Panc1 (cell line): ENCODE measurements around the gene CCNK. TPM values are rescaled to one million over a fixed set of nuclear protein-coding genes. Genes with fewer than 3 reads are reported as not detected.

Experiments
- ATAC-seq: fragments of 200-7000 bp; cut with Tn5 transposase; 2 replicates; pipeline ENCODE4 v1.9.1; 2020; ENCODE audit warnings: mild to moderate bottlenecking, moderate library complexity
- BruUV-seq: library from RNA; stranded (reverse); fragments of 400-500 nt; replicated peaks from 2 replicates; lab custom pipeline; 2021; lab: Mats Ljungman, UMichigan
- CTCF ChIA-PET: fragments of 300-600 bp; sonication (Branson Sonifier 250); formaldehyde crosslinking; loops from one replicate; lab custom pipeline; 2022; ENCODE audit warnings: antibody characterized with exemption; lab: Charles Lee
- POLR2A ChIA-PET: fragments of 300-600 bp; sonication (Branson Sonifier 250); formaldehyde crosslinking; loops from one replicate; lab custom pipeline; 2022; ENCODE audit warnings: antibody characterized with exemption; lab: Charles Lee
- DNase-seq: peaks from one replicate; pipeline ENCODE4 v3.0.0-alpha.2; 2010; ENCODE audit warnings: low read depth, low spot score
- H3K27ac ChIP-seq: 2 replicates; pipeline ENCODE4 v1.5.1; 2011; ENCODE audit warnings: mild to moderate bottlenecking, low read length, inconsistent platforms
- H3K27me3 ChIP-seq: fragments of 200-500 bp; sonication (Bioruptor generic); 2 replicates; pipeline ENCODE4 v1.6.0; 2014; ENCODE audit warnings: low read length, inconsistent platforms; ENCODE audit not compliant: control insufficient read depth, insufficient read depth
- H3K36me3 ChIP-seq: fragments of 200-500 bp; sonication (Bioruptor generic); 2 replicates; pipeline ENCODE4 v1.5.1; 2014; ENCODE audit warnings: inconsistent platforms, mild to moderate bottlenecking, low read length, moderate library complexity; ENCODE audit not compliant: control insufficient read depth, insufficient read depth
- H3K4me1 ChIP-seq: 2 replicates; pipeline ENCODE4 v1.5.1; 2011; ENCODE audit warnings: inconsistent platforms, mild to moderate bottlenecking, low read length, moderate library complexity; ENCODE audit not compliant: control insufficient read depth, insufficient read depth
- H3K4me3 ChIP-seq, 2 experiments: 2 replicates each; pipeline ENCODE4 v1.5.1; 2011 to 2012; ENCODE audit warnings: low read depth in 2 of 2, low read length in 2 of 2, mild to moderate bottlenecking in 2 of 2, inconsistent platforms in 1 of 2, moderate library complexity in 1 of 2
- H3K9me3 ChIP-seq: fragments of 200-500 bp; sonication (Bioruptor generic); 2 replicates; pipeline ENCODE4 v1.5.1; 2014; ENCODE audit warnings: low read depth, mild to moderate bottlenecking, inconsistent platforms, low read length, moderate library complexity; ENCODE audit not compliant: control insufficient read depth, insufficient read depth
- CTCF ChIP-seq: fragments of 450-650 bp; IDR thresholded peaks from 2 replicates; pipeline ENCODE4 v1.5.1; 2017; ENCODE audit warnings: mild to moderate bottlenecking
- POLR2AphosphoS5 ChIP-seq: IDR thresholded peaks from 2 replicates; pipeline ENCODE4 v1.6.1; 2012; ENCODE audit warnings: mild to moderate bottlenecking, low read depth, low read length, moderate library complexity
- REST ChIP-seq, 2 experiments: IDR thresholded peaks; 2 replicates each; pipeline ENCODE4 v1.6.1; 2011 to 2012; ENCODE audit warnings: low read depth in 2 of 2, control low read depth in 1 of 2, low read length in 1 of 2, mild to moderate bottlenecking in 1 of 2, moderate library complexity in 1 of 2; ENCODE audit not compliant: insufficient read depth in 1 of 2
- SIN3A ChIP-seq: IDR thresholded peaks from 2 replicates; pipeline ENCODE4 v1.6.1; 2012; ENCODE audit warnings: low read depth, mild to moderate bottlenecking, low read length, moderate library complexity, borderline replicate concordance; ENCODE audit not compliant: insufficient read depth
- TCF7L2 ChIP-seq: IDR thresholded peaks from 2 replicates; pipeline ENCODE4 v1.6.1; 2011; ENCODE audit warnings: mild to moderate bottlenecking, low read depth, low read length, inconsistent platforms
- in situ Hi-C: cut with HindIII; loops from 2 replicates; pipeline ENCODE4 v1.10.0; 2016; ENCODE audit warnings: low sequenced_read_pairs, low pct_unique_long_range_greater_than_20kb
- intact Hi-C: fragments of 100-400 bp; cut with micrococcal nuclease; formaldehyde crosslinking; loops from one replicate; pipeline ENCODE4 v1.10.0; 2022; ENCODE audit not compliant: unreplicated experiment
- total RNA-seq: library from RNA; stranded (reverse); gene quantifications from one replicate; pipeline ENCODE4 v1.2.1, GENCODE V29; 2021; ENCODE audit not compliant: unreplicated experiment

Gene CCNK
- total RNA-seq, 1 experiment from 2014 or later, result 47.8 TPM

- intact Hi-C loops (no loop called here), in situ Hi-C loops (no loop called here)
- H3K36me3 ChIP-seq, result no peaks in the 10 kb centered on the region
- TF ChIP-seq TCF7L2, result no peak
- TF ChIP-seq POLR2AphosphoS5, result no peak
- no peak for TF ChIP-seq CTCF
- no peak for TF ChIP-seq REST (IDR thresholded peaks at IDR 0.05; ENCODE audit: insufficient read depth in 1 of 2, low read depth in 2 of 2, low read length in 1 of 2)
- TF ChIP-seq SIN3A, result no peak
- no peaks in the 10 kb centered on the region for H3K27me3 ChIP-seq
- BruUV-seq, result no TSS peak
- no peak for ATAC-seq
- DNase-seq, result no peak
- H3K9me3 ChIP-seq, result no peaks in the 10 kb centered on the region
- ChIA-PET POLR2A (no interaction called here), CTCF (no interaction called here)
- no peak overlapping the region for H3K27ac ChIP-seq
- H3K4me1 ChIP-seq, result peaks cover 81% of the 10 kb centered on the region
- H3K4me3 ChIP-seq, result no peak overlapping the region
These were observed 44.5 kb downstream of the CCNK start for GRCh38 chr14:99525699-99526080.

- CTCF ChIA-PET, result no interaction called here
- Histone ChIP-seq H3K4me3 (no peak overlapping the region), H3K4me1 (peaks cover 74% of the 10 kb centered on the region), H3K9me3 (no peaks in the 10 kb centered on the region), H3K27ac (no peak overlapping the region; the same call in 1 of the 2 replicates), H3K36me3 (no peaks in the 10 kb centered on the region), H3K27me3 (no peaks in the 10 kb centered on the region)
- POLR2A ChIA-PET, result no interaction called here
- no peak for TF ChIP-seq SIN3A
- TF ChIP-seq REST (IDR thresholded peaks at IDR 0.05; ENCODE audit: insufficient read depth in 1 of 2, low read depth in 2 of 2, low read length in 1 of 2), result no peak
- TF ChIP-seq POLR2AphosphoS5, result no peak
- TF ChIP-seq TCF7L2, result no peak
- no peak for TF ChIP-seq CTCF
- no TSS peak for BruUV-seq
- in situ Hi-C loops, result no loop called here
- no peak for DNase-seq
- intact Hi-C loops, result no loop called here
- ATAC-seq, result no peak
These were observed 45.8 kb downstream of the CCNK start for GRCh38 chr14:99527026-99527425.
